ENCODE data around the gene MSX2. TPM values are rescaled to one million over a fixed set of nuclear protein-coding genes. Genes with fewer than 3 reads are reported as not detected.

MSX2 gene
- total RNA-seq (0.35 TPM), polyA plus RNA-seq (ENCODE audit: insufficient read depth in 1 of 8, insufficient read length in 8 of 8, low replicate concordance in 1 of 8) (1 to 10 TPM in 2 of 8 donors, under 1 TPM in 6; 0.27 to 1.5 (median 0.75) TPM)
- long read RNA-seq, donor 1 = 0 reads
- long read RNA-seq, donor 2 = 0 reads
- long read RNA-seq, donor 3 = 0 reads
- long read RNA-seq, donor 4 = 0 reads
- long read RNA-seq, donor 5 = 0 reads
- long read RNA-seq, donor 6, partial matches to known transcripts = 0 of 1 reads
- long read RNA-seq, donor 6, other reads (novel, unspliced or antisense) = 0 of 1 reads
- long read RNA-seq, donor 7 = 0 reads
- long read RNA-seq, donor 8, partial matches to known transcripts = 0 of 1 reads
- long read RNA-seq, donor 8, other reads (novel, unspliced or antisense) = 0 of 1 reads
- long read RNA-seq, donor 9 = 0 reads
- long read RNA-seq, donor 10 = 0 reads
- long read RNA-seq, donor 11 = 0 reads

- Histone ChIP-seq H3K36me3 (ENCODE audit: control insufficient read depth, insufficient read depth, low read length) (no peaks in the 10 kb centered on the region), H3K4me3 (ENCODE audit: low read length) (peak within 1 kb of the TSS; percentile 45), H3K27me3 (ENCODE audit: control insufficient read depth, insufficient read depth, low read length) (peaks cover 94% of the 10 kb centered on the region), H3K27ac (ENCODE audit: low read length) (no peak within 1 kb of the TSS), H3K4me1 (ENCODE audit: control insufficient read depth, insufficient read depth, low read length) (peaks cover 24% of the 10 kb centered on the region), H3K9me3 (replicated peaks; ENCODE audit: control insufficient read depth, low read depth, low read length) (no peaks in the 10 kb centered on the region)
- peak; percentile 93 for DNase-seq
- under 1% methylated on average over 82 of the region's 87 CpGs for WGBS (ENCODE audit: insufficient coverage)
Measured at GRCh38 chr5:174724484-174725260, at the start of gene MSX2. Gene MSX2, plus strand, starts transcription at chr5:174724582. Its CDS starts 78 bp downstream, at chr5:174724660.

DNA sequence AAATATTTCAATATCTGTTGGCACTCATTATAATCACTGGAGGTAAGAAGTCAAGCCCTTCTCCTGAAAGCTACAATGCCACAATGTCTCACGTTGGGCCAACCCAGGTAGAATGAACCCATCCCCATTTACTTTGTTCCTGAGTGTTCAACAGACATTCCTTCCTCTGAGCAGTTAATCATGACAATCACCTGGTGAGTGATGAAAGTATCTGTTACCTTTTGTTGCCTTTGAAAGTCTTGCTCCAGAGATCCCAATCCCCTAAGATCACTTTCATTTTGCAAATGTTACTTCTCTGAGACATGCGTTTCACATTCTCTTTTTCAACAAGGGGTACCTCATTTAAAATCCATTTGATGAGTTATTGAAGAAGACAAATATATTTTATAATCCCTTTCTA is 49.3 kb upstream of the MSX2 start:
- H3K4me1 ChIP-seq (ENCODE audit: control insufficient read depth, insufficient read depth, low read length) = no peaks in the 10 kb centered on the region
- H3K9me3 ChIP-seq (replicated peaks; ENCODE audit: control insufficient read depth, low read depth, low read length) = no peaks in the 10 kb centered on the region
- H3K27ac ChIP-seq (ENCODE audit: low read length) = no peak overlapping the region
- DNase-seq = no peak
- H3K4me3 ChIP-seq (ENCODE audit: low read length) = no peak overlapping the region
- no CpG with 5 or more reads among the region's 2 CpGs for WGBS (ENCODE audit: insufficient coverage)
- peaks cover 2% of the 10 kb centered on the region for H3K27me3 ChIP-seq (ENCODE audit: control insufficient read depth, insufficient read depth, low read length)
- no peaks in the 10 kb centered on the region for H3K36me3 ChIP-seq (ENCODE audit: control insufficient read depth, insufficient read depth, low read length)

DNA sequence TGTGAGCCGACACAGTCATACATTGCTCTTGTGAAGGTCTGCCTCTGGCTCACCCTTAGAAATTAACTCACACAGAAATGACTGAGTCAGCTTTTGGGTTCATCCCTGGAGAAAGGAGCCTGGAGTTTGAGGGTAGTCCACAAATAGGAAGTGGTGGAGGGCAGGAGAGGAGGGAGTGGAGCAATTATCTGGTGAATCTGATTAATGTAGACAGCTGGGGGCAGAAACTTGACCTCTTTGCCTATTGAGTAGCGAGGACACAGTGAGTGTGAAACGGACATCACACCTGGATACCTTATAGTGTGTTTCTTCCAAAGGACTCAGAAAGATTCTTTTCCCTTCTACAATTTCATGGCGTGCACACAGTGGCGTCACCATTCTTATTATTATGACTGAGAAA is 48.5 kb upstream of the MSX2 start:
- H3K4me1 ChIP-seq (ENCODE audit: control insufficient read depth, insufficient read depth, low read length) = no peaks in the 10 kb centered on the region
- no peak for DNase-seq
- H3K9me3 ChIP-seq (replicated peaks; ENCODE audit: control insufficient read depth, low read depth, low read length) = no peaks in the 10 kb centered on the region
- H3K4me3 ChIP-seq (ENCODE audit: low read length) = no peak overlapping the region
- 27% methylated on average over 2 of the region's 5 CpGs for WGBS (ENCODE audit: insufficient coverage)
- H3K36me3 ChIP-seq (ENCODE audit: control insufficient read depth, insufficient read depth, low read length) = no peaks in the 10 kb centered on the region
- no peak overlapping the region for H3K27ac ChIP-seq (ENCODE audit: low read length)
- peaks cover 2% of the 10 kb centered on the region for H3K27me3 ChIP-seq (ENCODE audit: control insufficient read depth, insufficient read depth, low read length)

DNA sequence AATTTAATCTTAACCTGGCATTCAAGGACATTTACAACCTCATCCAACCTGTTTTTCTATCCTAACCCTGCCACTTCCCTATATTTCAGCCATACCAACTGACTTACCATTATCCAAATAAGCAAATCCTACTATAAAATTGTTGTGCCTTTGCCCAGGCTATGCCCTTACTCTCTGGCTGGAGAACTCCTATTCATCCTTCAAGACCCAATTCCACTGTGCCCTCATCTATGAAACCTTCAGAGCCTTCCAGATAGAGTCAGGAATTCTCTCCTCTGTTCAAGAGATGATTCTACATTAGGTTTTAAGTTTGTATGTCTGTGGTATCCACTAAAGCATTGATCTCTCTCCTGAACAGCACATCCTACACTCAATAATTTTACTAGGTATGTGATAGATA is 46.3 kb upstream of the MSX2 start:
- no peak overlapping the region for H3K27ac ChIP-seq (ENCODE audit: low read length)
- H3K4me3 ChIP-seq (ENCODE audit: low read length) = no peak overlapping the region

DNA sequence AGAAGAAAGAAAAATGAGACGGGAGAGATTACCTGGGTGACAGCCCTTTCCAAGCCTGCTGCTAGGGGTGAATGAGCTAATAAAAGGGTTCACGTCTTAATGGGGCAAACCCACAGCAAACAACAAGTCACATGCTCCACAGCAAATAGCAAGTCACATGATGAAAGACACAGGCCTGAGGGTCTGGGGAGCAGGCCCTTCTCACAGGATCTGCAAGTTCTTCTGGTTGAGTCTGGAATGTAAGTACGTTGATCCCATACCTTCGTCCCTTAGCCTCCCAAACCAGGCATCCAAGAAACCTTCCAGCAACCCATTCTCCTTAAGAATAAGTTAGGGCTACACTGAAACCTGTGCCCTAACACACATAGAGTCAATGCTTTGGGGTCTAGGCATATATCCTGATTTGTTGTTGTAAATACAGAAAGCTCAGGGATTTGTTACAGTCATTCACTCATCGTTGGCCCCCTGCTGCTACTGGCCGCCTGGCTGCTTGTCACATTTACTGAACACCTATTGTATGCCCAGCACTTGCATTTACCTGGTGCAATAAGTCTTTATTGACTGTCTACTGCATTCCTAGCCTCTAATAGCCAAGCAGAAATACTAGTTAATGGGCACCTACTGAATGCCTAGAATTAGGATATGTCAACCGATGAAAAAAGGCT is 43.3 kb upstream of the MSX2 start:
- H3K27me3 ChIP-seq (ENCODE audit: control insufficient read depth, insufficient read depth, low read length) = peaks cover 4% of the 10 kb centered on the region

More for the DNA sequence above, 46.3 kb upstream of the MSX2 start:
- DNase-seq = no peak
- H3K36me3 ChIP-seq (ENCODE audit: control insufficient read depth, insufficient read depth, low read length) = no peaks in the 10 kb centered on the region
- no peaks in the 10 kb centered on the region for H3K4me1 ChIP-seq (ENCODE audit: control insufficient read depth, insufficient read depth, low read length)
- H3K27me3 ChIP-seq (ENCODE audit: control insufficient read depth, insufficient read depth, low read length) = peaks cover 4% of the 10 kb centered on the region
- H3K9me3 ChIP-seq (replicated peaks; ENCODE audit: control insufficient read depth, low read depth, low read length) = no peaks in the 10 kb centered on the region

DNA sequence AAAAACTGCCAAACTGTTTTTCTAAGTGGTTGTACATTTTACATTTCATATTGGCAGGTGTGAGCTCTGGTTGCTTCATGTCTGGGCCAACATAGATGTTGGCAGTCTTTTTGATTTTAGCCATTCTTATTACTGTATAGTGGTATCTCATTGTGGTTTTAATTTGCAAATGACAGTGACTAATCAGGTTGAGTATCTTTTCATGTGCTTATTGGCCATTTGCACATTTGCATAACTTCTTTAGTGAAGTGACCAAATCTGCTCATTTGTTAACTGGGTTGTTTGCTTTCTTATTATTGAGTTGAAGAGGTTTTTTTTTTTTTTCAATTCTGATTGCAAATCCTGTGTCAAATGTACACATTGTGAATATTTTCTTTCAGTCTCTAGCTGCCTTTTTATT is 36.9 kb upstream of the MSX2 start:
- Histone ChIP-seq H3K4me1 (ENCODE audit: control insufficient read depth, insufficient read depth, low read length) (no peaks in the 10 kb centered on the region), H3K27ac (ENCODE audit: low read length) (no peak overlapping the region), H3K9me3 (replicated peaks; ENCODE audit: control insufficient read depth, low read depth, low read length) (peaks cover 2% of the 10 kb centered on the region), H3K27me3 (ENCODE audit: control insufficient read depth, insufficient read depth, low read length) (peaks cover 54% of the 10 kb centered on the region), H3K4me3 (ENCODE audit: low read length) (no peak overlapping the region), H3K36me3 (ENCODE audit: control insufficient read depth, insufficient read depth, low read length) (no peaks in the 10 kb centered on the region)
- DNase-seq = no peak

More for the DNA sequence above, 43.3 kb upstream of the MSX2 start:
- H3K27ac ChIP-seq (ENCODE audit: low read length) = no peak overlapping the region
- WGBS (ENCODE audit: insufficient coverage) = 67% methylated on average over 1 of the region's 7 CpGs
- no peak overlapping the region for H3K4me3 ChIP-seq (ENCODE audit: low read length)
- H3K36me3 ChIP-seq (ENCODE audit: control insufficient read depth, insufficient read depth, low read length) = no peaks in the 10 kb centered on the region
- no peaks in the 10 kb centered on the region for H3K4me1 ChIP-seq (ENCODE audit: control insufficient read depth, insufficient read depth, low read length)
- H3K9me3 ChIP-seq (replicated peaks; ENCODE audit: control insufficient read depth, low read depth, low read length) = peaks cover 2% of the 10 kb centered on the region
- no peak for DNase-seq

- Histone ChIP-seq H3K9me3 (replicated peaks; ENCODE audit: control insufficient read depth, low read depth, low read length) (peaks cover 2% of the 10 kb centered on the region), H3K4me1 (ENCODE audit: control insufficient read depth, insufficient read depth, low read length) (no peaks in the 10 kb centered on the region), H3K4me3 (ENCODE audit: low read length) (no peak overlapping the region), H3K27ac (ENCODE audit: low read length) (no peak overlapping the region), H3K27me3 (ENCODE audit: control insufficient read depth, insufficient read depth, low read length) (peaks cover 65% of the 10 kb centered on the region), H3K36me3 (ENCODE audit: control insufficient read depth, insufficient read depth, low read length) (no peaks in the 10 kb centered on the region)
- WGBS (ENCODE audit: insufficient coverage) = 4% methylated on average over 23 of the region's 30 CpGs
- DNase-seq = no peak
Measured at GRCh38 chr5:174688441-174689354, 35.7 kb upstream of the MSX2 start.

DNA sequence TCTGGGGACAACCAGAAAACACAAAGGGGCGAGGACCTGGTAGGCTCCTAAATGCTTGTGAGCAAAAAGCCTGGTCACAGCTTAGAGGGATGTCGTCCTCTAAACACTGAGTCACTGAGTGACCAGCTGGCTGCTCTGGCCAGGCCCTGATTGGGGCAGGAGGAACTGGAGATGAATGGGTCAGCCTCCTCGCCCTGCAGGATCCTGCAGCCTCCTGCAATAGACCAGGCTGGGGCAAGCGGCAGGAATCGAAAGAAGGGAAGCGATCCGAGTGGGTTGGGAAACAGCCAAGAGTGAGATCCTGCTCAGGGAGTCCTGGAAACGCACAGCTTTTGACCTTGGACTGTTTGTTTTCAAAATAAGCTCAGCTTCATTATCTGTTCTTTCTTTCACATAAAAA is 34.1 kb upstream of the MSX2 start:
- 29% methylated on average over 7 of the region's 8 CpGs for WGBS (ENCODE audit: insufficient coverage)
- no peak overlapping the region for H3K27ac ChIP-seq (ENCODE audit: low read length)
- H3K36me3 ChIP-seq (ENCODE audit: control insufficient read depth, insufficient read depth, low read length) = no peaks in the 10 kb centered on the region
- no peaks in the 10 kb centered on the region for H3K4me1 ChIP-seq (ENCODE audit: control insufficient read depth, insufficient read depth, low read length)
- DNase-seq = no peak
- peaks cover 81% of the 10 kb centered on the region for H3K27me3 ChIP-seq (ENCODE audit: control insufficient read depth, insufficient read depth, low read length)
- no peaks in the 10 kb centered on the region for H3K9me3 ChIP-seq (replicated peaks; ENCODE audit: control insufficient read depth, low read depth, low read length)
- no peak overlapping the region for H3K4me3 ChIP-seq (ENCODE audit: low read length)

DNA sequence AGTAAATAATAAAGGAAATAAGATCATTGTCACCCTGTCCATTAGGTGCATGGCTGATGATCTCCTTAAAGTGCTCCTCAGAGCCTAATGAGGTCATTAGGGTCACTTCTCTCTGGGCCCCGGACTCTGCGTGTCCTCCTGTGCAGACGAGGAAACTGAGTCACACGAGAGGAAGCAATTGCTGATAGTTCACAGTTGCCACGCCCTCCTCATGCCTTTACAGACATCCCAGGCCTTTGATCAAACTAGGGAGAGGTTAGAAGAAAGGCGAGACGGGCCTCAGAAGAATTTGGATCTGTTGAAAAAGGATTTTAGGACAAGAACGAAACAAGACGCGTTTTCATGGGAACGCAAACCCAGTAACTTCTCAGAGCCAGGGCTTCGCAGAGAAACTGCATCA is 32.0 kb upstream of the MSX2 start:
- no peaks in the 10 kb centered on the region for H3K4me1 ChIP-seq (ENCODE audit: control insufficient read depth, insufficient read depth, low read length)
- no peaks in the 10 kb centered on the region for H3K9me3 ChIP-seq (replicated peaks; ENCODE audit: control insufficient read depth, low read depth, low read length)
- no peak overlapping the region for H3K4me3 ChIP-seq (ENCODE audit: low read length)
- DNase-seq = no peak
- H3K27ac ChIP-seq (ENCODE audit: low read length) = no peak overlapping the region
- WGBS (ENCODE audit: insufficient coverage) = no CpG with 5 or more reads among the region's 12 CpGs
- H3K36me3 ChIP-seq (ENCODE audit: control insufficient read depth, insufficient read depth, low read length) = no peaks in the 10 kb centered on the region
- peaks cover 78% of the 10 kb centered on the region for H3K27me3 ChIP-seq (ENCODE audit: control insufficient read depth, insufficient read depth, low read length)
